NCI-H1417 treated with DMSO at 0.1 percent for 48 hours (cell line): ENCODE measurements around the gene CFL1.
"Not testable (repeated sequence)": the region's sequence is repeated elsewhere in the genome, so short reads cannot be mapped to it uniquely, and the experiment has no call there.

Experiments
- DNase-seq: peaks from one replicate; lab custom pipeline; 2025; lab: John Stamatoyannopoulos, UW

CFL1 gene

GRCh38 chr11:65856689-65857499, 1.1 kb downstream of the CFL1 start:
- no peak for DNase-seq

- no peak for DNase-seq
These were observed 2.0 kb downstream of the CFL1 start for GRCh38 chr11:65855927-65856363.

- DNase-seq = no peak
These were observed 2.8 kb downstream of the CFL1 start for GRCh38 chr11:65854852-65855837.

GRCh38 chr11:65854161-65854592, 3.8 kb downstream of the CFL1 start:
- DNase-seq = no peak

GRCh38 chr11:65853246-65853979, 4.6 kb downstream of the CFL1 start:
- no peak for DNase-seq

- DNase-seq = no peak
These were observed 5.3 kb downstream of the CFL1 start for GRCh38 chr11:65852508-65853245.

- no peak for DNase-seq
These were observed 6.0 kb downstream of the CFL1 start for GRCh38 chr11:65851811-65852507.

- DNase-seq = no peak
These were observed 6.8 kb downstream of the CFL1 start for GRCh38 chr11:65851083-65851579.

GRCh38 chr11:65850217-65851082, 7.5 kb downstream of the CFL1 start:
- no peak for DNase-seq

GRCh38 chr11:65849771-65850216, 8.2 kb downstream of the CFL1 start:
- DNase-seq = no peak

- DNase-seq = no peak
These were observed 8.6 kb downstream of the CFL1 start for GRCh38 chr11:65849366-65849765.

GRCh38 chr11:65848693-65849092, 9.3 kb downstream of the CFL1 start:
- DNase-seq = not testable (repeated sequence)

- no peak for DNase-seq
These were observed 10.2 kb downstream of the CFL1 start for GRCh38 chr11:65847746-65848145.

- DNase-seq = no peak
These were observed 13.6 kb downstream of the CFL1 start for GRCh38 chr11:65844231-65844872.

GRCh38 chr11:65843811-65844210, 14.2 kb downstream of the CFL1 start:
- DNase-seq = no peak

GRCh38 chr11:65842144-65842543, 15.8 kb downstream of the CFL1 start:
- DNase-seq = no peak

- no peak for DNase-seq
These were observed 23.8 kb downstream of the CFL1 start for GRCh38 chr11:65834202-65834601.

GRCh38 chr11:65833297-65834030, 24.5 kb downstream of the CFL1 start, which contains the start of gene SNX32:
Gene SNX32 (plus strand): TSS chr11:65833963. CDS start chr11:65834066, 103 bp downstream.
- DNase-seq = peak; percentile 71
